ENCODE data around the gene PDLIM4. TPM values are rescaled to one million over a fixed set of nuclear protein-coding genes. Genes with fewer than 3 reads are reported as not detected.
A peak's percentile ranks its signal among the peaks of the same experiment; 100 is the strongest.

Gene PDLIM4
- polyA plus RNA-seq, 2 of the 4 experiments (the other 2 are of a cell fraction): 0.09 TPM; not detected in 1

DNA sequence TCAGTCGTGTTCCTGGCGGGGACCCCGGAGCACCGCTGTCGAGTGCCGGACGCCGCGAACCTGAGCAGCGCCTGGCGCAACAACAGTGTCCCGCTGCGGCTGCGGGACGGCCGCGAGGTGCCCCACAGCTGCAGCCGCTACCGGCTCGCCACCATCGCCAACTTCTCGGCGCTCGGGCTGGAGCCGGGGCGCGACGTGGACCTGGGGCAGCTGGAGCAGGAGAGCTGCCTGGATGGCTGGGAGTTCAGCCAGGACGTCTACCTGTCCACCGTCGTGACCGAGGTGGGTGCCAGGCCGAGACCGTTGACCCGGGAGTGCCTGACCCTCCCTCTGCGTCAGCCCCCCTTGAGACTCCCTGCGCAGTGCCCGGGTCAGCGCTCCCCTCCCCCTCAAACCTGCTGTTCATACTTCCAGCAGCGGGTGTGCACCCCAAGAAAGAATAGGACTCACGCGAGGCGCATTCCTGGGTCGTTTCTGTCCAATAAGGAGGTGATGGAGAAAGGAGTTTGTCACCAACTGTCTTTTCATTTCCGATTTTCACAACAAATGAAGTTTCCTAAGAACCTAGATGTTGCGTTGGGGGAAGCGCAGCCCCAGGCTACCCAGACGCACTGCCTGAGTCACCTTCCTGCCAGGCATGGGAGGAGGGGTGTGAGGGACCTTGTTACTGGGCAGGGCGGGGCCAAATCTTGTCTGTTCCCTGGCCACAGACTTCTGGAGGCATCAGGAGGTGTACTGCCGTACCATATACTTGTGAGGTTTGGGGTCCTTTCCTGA is 37.4 kb downstream of the PDLIM4 start (continued):
- no peak for TF ChIP-seq HMGXB4 (CRISPR knock-in tag; IDR thresholded peaks at IDR 0.05; ENCODE audit: borderline replicate concordance)
- TF ChIP-seq, protein P1, sequence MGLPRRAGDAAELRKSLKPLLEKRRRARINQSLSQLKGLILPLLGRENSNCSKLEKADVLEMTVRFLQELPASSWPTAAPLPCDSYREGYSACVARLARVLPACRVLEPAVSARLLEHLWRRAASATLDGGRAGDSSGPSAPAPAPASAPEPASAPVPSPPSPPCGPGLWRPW (IDR thresholded peaks at IDR 0.05): no peak
- no peak for TF ChIP-seq HDAC2 (IDR thresholded peaks at IDR 0.05)
- no peak for TF ChIP-seq KDM5A (IDR thresholded peaks at IDR 0.05)
- no peak for TF ChIP-seq BCL3 (IDR thresholded peaks at IDR 0.05)
- no peak for TF ChIP-seq RFX5 (IDR thresholded peaks at IDR 0.05)
- no peak for TF ChIP-seq CBX2 (IDR thresholded peaks at IDR 0.05; ENCODE audit: borderline replicate concordance, low read depth)
- TF ChIP-seq KDM1A (IDR thresholded peaks at IDR 0.05; ENCODE audit: low read depth): no peak
- TF ChIP-seq E2F6 (IDR thresholded peaks at IDR 0.05; ENCODE audit: borderline replicate concordance, low read depth): no peak
- no peak for TF ChIP-seq USF2 (IDR thresholded peaks at IDR 0.05)
- TF ChIP-seq EP300 (IDR thresholded peaks at IDR 0.05): peak in 1 of 2 experiments; percentile 47; a peak in 1 of 5 replicates
- no peak for TF ChIP-seq ZSCAN20 (CRISPR knock-in tag; IDR thresholded peaks at IDR 0.05)
- TF ChIP-seq CEBPB (IDR thresholded peaks at IDR 0.05): peak in 1 of 2 experiments; percentile 32; a peak in 1 of 4 replicates
- TF ChIP-seq JUNB (IDR thresholded peaks at IDR 0.05): 0 out of 2 replicates have a peak, but pooled peaks have one; percentile 31
- no peak for TF ChIP-seq TP53 (CRISPR knock-in tag; IDR thresholded peaks at IDR 0.05)
- no peak for TF ChIP-seq MAFK (IDR thresholded peaks at IDR 0.05; ENCODE audit: partially characterized antibody)
- TF ChIP-seq FOSL2 (IDR thresholded peaks at IDR 0.05): peak; percentile 26; the same call in 1 of the 2 replicates
- peak; percentile 85 for TF ChIP-seq FOSL2 (CRISPR knock-in tag; IDR thresholded peaks at IDR 0.05)
- TF ChIP-seq SMC3 (IDR thresholded peaks at IDR 0.05): no peak
- peak; percentile 30 for TF ChIP-seq CHD2 (IDR thresholded peaks at IDR 0.05; ENCODE audit: low read length, partially characterized antibody)
- no peak for TF ChIP-seq CHD4 (IDR thresholded peaks at IDR 0.05; ENCODE audit: borderline replicate concordance)
- no peak for TF ChIP-seq FOSB (CRISPR knock-in tag; IDR thresholded peaks at IDR 0.05)
- TF ChIP-seq RARB (CRISPR knock-in tag; IDR thresholded peaks at IDR 0.05): no peak
- TF ChIP-seq NPAS2 (CRISPR knock-in tag; IDR thresholded peaks at IDR 0.05; ENCODE audit: borderline replicate concordance): no peak
- TF ChIP-seq, protein P2, sequence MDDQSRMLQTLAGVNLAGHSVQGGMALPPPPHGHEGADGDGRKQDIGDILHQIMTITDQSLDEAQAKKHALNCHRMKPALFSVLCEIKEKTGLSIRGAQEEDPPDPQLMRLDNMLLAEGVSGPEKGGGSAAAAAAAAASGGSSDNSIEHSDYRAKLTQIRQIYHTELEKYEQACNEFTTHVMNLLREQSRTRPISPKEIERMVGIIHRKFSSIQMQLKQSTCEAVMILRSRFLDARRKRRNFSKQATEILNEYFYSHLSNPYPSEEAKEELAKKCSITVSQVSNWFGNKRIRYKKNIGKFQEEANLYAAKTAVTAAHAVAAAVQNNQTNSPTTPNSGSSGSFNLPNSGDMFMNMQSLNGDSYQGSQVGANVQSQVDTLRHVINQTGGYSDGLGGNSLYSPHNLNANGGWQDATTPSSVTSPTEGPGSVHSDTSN (IDR thresholded peaks at IDR 0.05): no peak
- TF ChIP-seq POLR2A (IDR thresholded peaks at IDR 0.05; ENCODE audit: low read length): no peak
- no peak for TF ChIP-seq POLR2AphosphoS2 (conservative IDR thresholded peaks at IDR 0.05; ENCODE audit: low read length)
- TF ChIP-seq RNF2 (IDR thresholded peaks at IDR 0.05; ENCODE audit: borderline replicate concordance, low read depth): no peak
- no peak for TF ChIP-seq RCOR1 (IDR thresholded peaks at IDR 0.05; ENCODE audit: low read depth, low read length)
- peak; percentile 45; the same call in 1 of the 2 replicates for TF ChIP-seq GATA3 (IDR thresholded peaks at IDR 0.05; ENCODE audit: borderline replicate concordance)
- peak in 1 of 2 experiments; percentile 67; a peak in 2 of 5 replicates for TF ChIP-seq JUN (IDR thresholded peaks at IDR 0.05)
- TF ChIP-seq NFE2L2 (conservative IDR thresholded peaks at IDR 0.05; ENCODE audit: low read length): no peak
- TF ChIP-seq, protein P3, sequence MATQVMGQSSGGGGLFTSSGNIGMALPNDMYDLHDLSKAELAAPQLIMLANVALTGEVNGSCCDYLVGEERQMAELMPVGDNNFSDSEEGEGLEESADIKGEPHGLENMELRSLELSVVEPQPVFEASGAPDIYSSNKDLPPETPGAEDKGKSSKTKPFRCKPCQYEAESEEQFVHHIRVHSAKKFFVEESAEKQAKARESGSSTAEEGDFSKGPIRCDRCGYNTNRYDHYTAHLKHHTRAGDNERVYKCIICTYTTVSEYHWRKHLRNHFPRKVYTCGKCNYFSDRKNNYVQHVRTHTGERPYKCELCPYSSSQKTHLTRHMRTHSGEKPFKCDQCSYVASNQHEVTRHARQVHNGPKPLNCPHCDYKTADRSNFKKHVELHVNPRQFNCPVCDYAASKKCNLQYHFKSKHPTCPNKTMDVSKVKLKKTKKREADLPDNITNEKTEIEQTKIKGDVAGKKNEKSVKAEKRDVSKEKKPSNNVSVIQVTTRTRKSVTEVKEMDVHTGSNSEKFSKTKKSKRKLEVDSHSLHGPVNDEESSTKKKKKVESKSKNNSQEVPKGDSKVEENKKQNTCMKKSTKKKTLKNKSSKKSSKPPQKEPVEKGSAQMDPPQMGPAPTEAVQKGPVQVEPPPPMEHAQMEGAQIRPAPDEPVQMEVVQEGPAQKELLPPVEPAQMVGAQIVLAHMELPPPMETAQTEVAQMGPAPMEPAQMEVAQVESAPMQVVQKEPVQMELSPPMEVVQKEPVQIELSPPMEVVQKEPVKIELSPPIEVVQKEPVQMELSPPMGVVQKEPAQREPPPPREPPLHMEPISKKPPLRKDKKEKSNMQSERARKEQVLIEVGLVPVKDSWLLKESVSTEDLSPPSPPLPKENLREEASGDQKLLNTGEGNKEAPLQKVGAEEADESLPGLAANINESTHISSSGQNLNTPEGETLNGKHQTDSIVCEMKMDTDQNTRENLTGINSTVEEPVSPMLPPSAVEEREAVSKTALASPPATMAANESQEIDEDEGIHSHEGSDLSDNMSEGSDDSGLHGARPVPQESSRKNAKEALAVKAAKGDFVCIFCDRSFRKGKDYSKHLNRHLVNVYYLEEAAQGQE (IDR thresholded peaks at IDR 0.05): no peak
- TF ChIP-seq PHF8 (IDR thresholded peaks at IDR 0.05; ENCODE audit: borderline replicate concordance, low read depth): no peak

All from A549 (cell line).